Fibroblast of skin of back (primary cell): ENCODE data around the gene FGF18.

Experiments used
- DNase-seq: peaks from one replicate; pipeline ENCODE4 v3.0.0-alpha.2; 2013

The FGF18 gene

DNA sequence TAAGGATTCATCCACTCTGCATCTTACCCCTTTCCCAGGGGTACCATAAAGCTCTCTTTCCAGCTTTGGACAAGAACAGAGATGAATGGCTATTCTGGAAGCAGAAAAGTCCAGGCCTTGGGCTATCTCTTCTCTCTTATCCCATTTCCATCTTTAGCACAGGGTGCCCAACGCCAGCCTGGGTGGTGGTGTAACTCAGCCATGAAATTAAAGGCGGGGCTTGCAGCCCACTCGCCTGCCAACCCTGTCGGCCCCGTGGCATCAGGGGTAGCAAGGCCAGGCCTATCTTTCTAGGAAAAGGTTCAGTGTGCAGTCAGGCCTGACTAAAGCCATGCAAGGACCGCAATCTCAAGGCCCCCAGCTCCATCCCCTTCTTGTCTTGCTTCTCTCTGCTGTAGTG, 78.7 kb downstream of the FGF18 start:
- no peak for DNase-seq

GRCh38 chr5:171499611-171500010, 80.2 kb downstream of the FGF18 start:
- no peak for DNase-seq

- DNase-seq, result no peak
These were observed 86.1 kb downstream of the FGF18 start for GRCh38 chr5:171505473-171506043.

DNA sequence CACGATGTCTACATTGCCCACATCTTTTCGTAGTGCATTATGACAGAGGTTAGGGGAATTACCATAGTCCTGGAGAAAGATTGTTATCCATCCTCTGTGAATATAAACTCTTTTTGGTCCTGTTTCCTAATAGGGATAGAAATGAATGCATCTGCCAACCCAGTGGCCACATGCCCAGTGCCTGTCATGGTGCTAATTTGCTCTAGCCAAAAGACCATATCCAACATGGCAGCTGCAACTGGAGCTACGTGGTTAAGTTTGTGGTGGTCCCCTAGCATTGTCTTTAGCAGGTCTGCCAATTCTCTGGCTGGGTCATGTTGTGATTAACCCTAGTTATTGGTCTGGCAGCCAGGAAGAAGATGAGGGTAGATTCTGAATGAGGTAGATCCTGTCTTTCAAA, 87.5 kb downstream of the FGF18 start:
- no peak for DNase-seq
